GM18520 (cell line): ENCODE data around the gene ZNF22.
"Not testable (repeated sequence)": the region's sequence is repeated elsewhere in the genome, so short reads cannot be mapped to it uniquely, and the experiment has no call there.

Experiments
- ATAC-seq: cut with Tn5 transposase; IDR thresholded peaks from one replicate; pipeline ENCODE4 v1.9.1; 2021; ENCODE audit not compliant: unreplicated experiment

The ZNF22 gene

DNA sequence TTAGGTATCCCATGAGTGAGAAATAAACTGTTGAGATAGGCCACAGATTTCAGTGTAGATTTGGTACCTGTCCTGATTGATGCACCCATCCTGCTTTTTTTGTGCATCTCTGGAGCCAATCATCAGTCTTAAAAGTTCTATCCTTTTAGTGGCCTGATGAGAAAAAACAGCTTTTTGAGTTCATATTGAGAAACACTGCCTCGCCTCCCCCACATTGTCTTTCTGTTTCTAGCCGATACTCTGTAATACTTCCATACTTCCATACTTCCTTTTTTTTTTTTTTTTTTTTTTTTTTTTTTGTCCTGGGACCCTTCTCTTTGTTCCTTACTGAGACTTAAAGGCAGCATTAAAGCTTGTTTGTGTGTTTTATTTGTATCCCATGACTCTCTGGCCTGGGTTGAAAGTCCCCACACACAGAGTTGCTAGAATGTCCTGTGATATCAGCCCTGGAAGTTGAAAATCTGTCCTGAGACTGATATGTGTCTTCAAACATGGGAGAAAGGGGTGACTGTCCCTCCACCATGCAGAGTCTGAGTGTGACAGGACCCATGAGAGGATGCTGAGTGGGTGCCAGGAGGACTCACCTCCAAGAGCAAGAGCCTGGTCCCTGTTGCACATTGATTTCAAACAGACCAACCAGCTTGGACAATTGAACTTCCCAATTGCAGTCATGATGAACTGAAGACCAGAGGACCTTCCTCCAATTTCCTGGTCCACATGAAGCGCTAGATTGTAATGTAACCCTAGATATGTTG lies 5.7 kb downstream of the ZNF22 start:
- ATAC-seq, result no peak

- ATAC-seq, result peak; percentile 45
Measured at GRCh38 chr10:45008524-45009161, 7.9 kb downstream of the ZNF22 start.

DNA sequence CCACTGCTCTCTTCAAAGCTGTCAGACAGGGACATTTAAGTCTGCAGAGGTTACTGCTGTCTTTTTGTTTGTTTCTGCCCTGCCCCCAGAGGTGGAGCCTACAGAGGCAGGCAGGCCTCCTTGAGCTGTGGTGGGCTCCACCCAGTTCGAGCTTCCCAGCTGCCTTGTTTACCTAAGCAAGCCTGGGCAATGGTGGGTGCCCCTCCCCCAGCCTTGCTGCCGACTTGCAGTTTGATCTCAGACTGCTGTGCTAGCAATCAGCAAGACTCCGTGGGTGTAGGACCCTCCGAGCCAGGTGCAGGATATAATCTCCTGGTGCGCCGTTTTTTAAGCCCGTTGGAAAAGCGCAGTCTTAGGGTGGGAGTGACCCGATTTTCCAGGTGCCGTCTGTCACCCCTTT lies 13.8 kb downstream of the ZNF22 start:
- not testable (repeated sequence) for ATAC-seq

DNA sequence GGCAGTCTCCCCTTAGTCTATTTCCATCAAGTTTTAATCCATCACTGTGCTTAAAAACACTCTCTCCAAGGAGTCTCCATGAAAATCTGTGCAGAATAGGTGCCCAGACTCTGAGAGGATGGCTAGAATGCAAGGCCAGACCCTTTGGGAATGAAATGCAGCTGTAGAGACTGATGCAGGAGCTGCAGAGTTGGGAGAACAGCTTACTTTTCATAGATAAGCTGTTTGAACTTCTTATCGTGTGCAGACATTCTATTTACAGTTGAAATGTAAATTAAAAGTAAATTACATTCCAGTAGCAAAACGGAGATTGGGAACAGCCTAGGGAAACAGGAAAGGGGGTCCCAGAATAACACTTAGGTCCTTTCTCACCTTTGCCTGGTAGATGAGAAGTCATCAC lies 14.9 kb downstream of the ZNF22 start:
- ATAC-seq, result no peak

DNA sequence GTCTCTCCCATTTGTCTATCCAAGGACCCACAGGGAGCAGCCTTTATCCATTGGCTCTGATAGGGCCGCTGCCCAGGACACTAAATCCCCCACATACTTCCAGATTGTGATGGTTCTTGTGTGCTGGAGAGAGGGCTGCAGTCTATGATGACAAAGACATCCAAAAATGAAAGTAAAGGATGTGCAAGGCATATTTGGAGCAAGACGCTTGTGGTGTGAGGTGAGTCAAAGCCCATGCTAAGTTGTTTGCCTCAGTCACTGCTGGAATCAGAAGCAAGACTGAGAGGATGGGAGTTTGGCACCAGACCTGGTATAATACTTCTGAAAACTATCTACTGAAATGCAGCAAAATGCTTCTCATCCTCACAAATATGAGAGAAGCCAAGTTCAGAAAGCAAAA lies 22.7 kb downstream of the ZNF22 start:
- ATAC-seq, result no peak

GRCh38 chr10:45034301-45034700 lies 33.6 kb downstream of the ZNF22 start:
- ATAC-seq, result no peak

DNA sequence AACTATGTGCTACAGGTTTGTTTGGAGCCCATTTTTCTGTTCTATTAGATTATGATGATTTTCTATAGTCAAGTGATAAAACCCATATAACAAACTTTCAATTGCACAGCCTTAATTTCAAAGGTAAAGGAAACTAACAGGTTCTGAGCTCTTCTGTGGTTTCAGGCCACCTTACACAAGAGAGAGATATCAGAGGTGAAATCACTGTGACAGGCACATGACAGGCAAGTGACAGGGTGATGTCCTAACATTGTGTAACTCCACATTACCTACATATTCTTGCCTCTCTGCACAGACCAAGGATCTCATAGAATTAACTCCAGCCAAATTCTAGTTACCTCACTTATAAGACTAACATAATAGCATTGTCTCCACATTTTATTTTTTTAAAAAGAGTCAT lies 35.0 kb downstream of the ZNF22 start:
- no peak for ATAC-seq

DNA sequence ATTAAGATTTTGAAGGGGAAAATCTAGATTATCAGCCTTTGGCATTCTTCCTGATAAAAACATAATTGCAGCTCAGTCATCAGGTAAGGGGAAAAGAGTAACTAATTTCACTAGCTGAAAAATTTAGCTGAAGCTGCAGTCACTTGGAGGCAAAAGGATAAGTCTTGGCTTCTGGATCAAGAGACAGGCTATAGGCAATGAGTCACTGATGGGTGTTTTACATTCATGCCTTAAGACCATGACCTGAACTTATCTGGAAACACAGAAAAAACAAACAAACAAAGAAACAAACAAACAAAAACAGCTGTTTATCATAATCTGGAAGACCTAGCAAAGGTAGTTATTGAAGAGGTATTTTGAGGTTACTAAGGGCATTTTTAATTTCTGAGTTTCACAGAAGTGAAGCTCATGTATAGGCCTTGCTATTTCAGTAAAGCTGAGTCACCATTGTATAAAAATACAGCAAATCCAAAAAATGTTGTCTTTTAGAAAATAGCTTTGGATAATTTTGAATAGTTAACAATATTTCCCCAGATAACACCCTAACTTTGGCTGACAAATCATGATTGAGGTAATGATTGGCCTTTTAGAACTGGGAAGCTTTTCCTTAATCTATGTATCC lies 40.3 kb downstream of the ZNF22 start:
- no peak for ATAC-seq

- ATAC-seq, result no peak
Measured at GRCh38 chr10:45044290-45044689, 43.6 kb downstream of the ZNF22 start.

DNA sequence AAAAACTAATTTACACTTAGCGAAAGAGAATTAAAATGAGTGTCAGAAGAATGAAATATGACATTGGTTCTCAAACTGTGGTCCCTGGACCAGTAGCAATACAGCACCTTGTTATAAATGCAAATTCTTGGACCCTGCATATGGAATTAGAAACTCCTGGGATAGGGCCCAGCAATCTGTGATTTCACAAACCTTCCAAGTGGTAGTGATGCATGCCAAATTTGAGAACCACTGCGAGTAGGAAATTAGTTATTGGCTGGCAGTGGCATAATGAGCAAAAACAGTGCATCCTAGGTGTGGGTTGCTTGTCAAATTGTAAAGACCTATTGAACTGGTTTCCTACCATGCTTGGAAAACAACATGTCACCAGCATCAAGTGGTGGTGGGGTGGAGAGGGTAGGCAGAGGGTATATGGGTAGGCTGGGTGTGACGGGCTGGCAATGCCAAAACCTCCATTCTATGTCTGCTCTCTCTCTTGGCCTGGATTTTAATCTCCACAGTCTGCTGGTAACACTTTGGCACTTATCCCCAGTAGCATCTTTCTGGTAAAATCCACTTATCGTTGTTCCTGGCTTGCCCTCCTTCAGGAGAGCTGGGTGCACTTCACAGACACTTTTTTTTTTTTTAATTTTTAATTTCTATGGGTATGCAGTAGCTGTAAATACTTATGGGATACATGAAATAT lies 50.0 kb downstream of the ZNF22 start:
- ATAC-seq, result no peak

GRCh38 chr10:45052700-45053099 lies 52.0 kb downstream of the ZNF22 start:
- ATAC-seq, result no peak

- ATAC-seq, result no peak
Measured at GRCh38 chr10:45053569-45054100, 52.9 kb downstream of the ZNF22 start.
